CD4-positive, CD25-positive, alpha-beta regulatory T cell (primary cell): ENCODE measurements around the gene SMARCC2. TPM values are rescaled to one million over a fixed set of nuclear protein-coding genes. Genes with fewer than 3 reads are reported as not detected.
A peak's percentile ranks its signal among the peaks of the same experiment; 100 is the strongest.
"Not testable (repeated sequence)": the region's sequence is repeated elsewhere in the genome, so short reads cannot be mapped to it uniquely, and the experiment has no call there.

Experiments used
- ATAC-seq, 2 donors: fragments of 150-1000 bp; cut with Tn5 transposase; one replicate each; pipeline ENCODE4 v1.10.0; 2021; ENCODE audit warnings: low read depth in 2 of 2, moderate number of reproducible peaks in 2 of 2, moderate library complexity in 1 of 2
- DNase-seq, 3 donors: peaks; one replicate each; pipeline versions ENCODE4 v3.0.0 to v3.0.0-alpha.2; 2012 to 2022; ENCODE audit warnings: mixed read lengths in 1 of 3
- H3K27ac ChIP-seq: one replicate; pipeline ENCODE4 v1.7.0; 2013; ENCODE audit warnings: mild to moderate bottlenecking, low read length; ENCODE audit not compliant: insufficient read depth, poor library complexity, severe bottlenecking
- H3K27me3 ChIP-seq: one replicate; pipeline ENCODE4 v1.7.0; 2013; ENCODE audit warnings: low read length; ENCODE audit not compliant: control insufficient read depth, insufficient read depth
- H3K36me3 ChIP-seq: one replicate; pipeline ENCODE4 v1.7.0; 2013; ENCODE audit warnings: mild to moderate bottlenecking, low read length, moderate library complexity; ENCODE audit not compliant: control insufficient read depth, insufficient read depth
- H3K4me1 ChIP-seq: 2 replicates; pipeline ENCODE4 v1.7.0; 2013; ENCODE audit warnings: mild to moderate bottlenecking, low read length; ENCODE audit not compliant: insufficient read depth, control insufficient read depth, poor library complexity, severe bottlenecking
- H3K4me3 ChIP-seq: one replicate; pipeline ENCODE4 v1.7.0; 2013; ENCODE audit warnings: low read depth, mild to moderate bottlenecking, low read length, moderate library complexity
- H3K9me3 ChIP-seq, 2 experiments: 1 replicate in 1 of 2; 2 replicates in 1 of 2; pipeline ENCODE4 v1.7.0; 2013; ENCODE audit warnings: low read length in 2 of 2, mild to moderate bottlenecking in 1 of 2, moderate library complexity in 1 of 2; ENCODE audit not compliant: control insufficient read depth in 2 of 2
- H3K27ac Mint-ChIP-seq, 3 donors: one replicate each; pipeline ENCODE4 v1.8.0; 2020 to 2022; ENCODE audit warnings: mild to moderate bottlenecking in 3 of 3, mixed read lengths in 3 of 3, moderate library complexity in 2 of 3
- H3K27me3 Mint-ChIP-seq: one replicate; pipeline ENCODE4 v1.8.0; 2022; ENCODE audit warnings: mild to moderate bottlenecking, mixed read lengths
- H3K36me3 Mint-ChIP-seq: one replicate; pipeline ENCODE4 v1.8.0; 2020; ENCODE audit warnings: mixed read lengths
- H3K4me1 Mint-ChIP-seq, 4 donors: one replicate each; pipeline ENCODE4 v1.8.0; 2020 to 2022; ENCODE audit warnings: mixed read lengths in 4 of 4, mild to moderate bottlenecking in 1 of 4
- H3K4me3 Mint-ChIP-seq, 4 donors: one replicate each; pipeline ENCODE4 v1.8.0; 2020 to 2022; ENCODE audit warnings: mild to moderate bottlenecking in 4 of 4, mixed read lengths in 4 of 4, moderate library complexity in 3 of 4
- H3K9me3 Mint-ChIP-seq, 7 donors: one replicate each; pipeline ENCODE4 v1.8.0; 2020 to 2022; ENCODE audit warnings: mixed read lengths in 7 of 7, mild to moderate bottlenecking in 3 of 7, moderate library complexity in 2 of 7
- polyA plus RNA-seq, 4 donors: library from polyadenylated mRNA; unstranded; fragments of 300-500 nt; fragmentation: Illumina TruSeq; gene quantifications; one replicate each; pipeline ENCODE4 v1.2.3, GENCODE V29; 2021
- total RNA-seq: library from RNA; stranded (reverse); gene quantifications from one replicate; pipeline ENCODE4 v1.2.3, GENCODE V29; 2022

The SMARCC2 gene
- total and polyA plus RNA-seq, 5 donors from 2014 or later: 46.3 to 153 (median 57.1) TPM

DNA sequence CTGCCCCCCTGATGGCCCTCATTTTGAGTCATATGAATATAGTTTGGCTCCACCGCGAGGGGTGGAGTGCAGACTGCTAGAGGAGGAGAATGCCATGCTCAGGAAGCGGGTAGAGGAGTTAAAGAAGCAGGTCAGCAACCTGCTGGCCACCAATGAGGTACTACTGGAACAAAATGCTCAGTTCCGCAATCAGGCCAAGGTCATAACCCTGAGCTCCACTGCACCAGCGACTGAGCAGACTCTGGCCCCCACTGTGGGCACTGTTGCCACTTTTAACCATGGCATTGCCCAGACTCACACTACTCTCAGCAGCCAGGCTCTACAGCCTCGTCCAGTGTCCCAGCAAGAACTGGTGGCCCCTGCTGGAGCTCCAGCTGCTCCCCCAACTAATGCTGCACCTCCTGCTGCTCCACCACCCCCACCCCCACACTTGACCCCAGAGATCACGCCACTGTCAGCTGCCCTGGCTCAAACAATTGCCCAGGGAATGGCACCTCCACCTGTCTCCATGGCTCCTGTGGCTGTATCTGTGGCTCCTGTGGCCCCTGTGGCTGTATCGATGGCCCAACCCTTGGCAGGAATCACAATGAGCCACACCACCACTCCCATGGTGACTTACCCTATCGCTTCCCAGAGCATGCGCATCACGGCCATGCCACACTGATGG lies 67.9 kb downstream of the SMARCC2 start:
- H3K4me3 ChIP-seq: no peak overlapping the region
- H3K4me1 Mint-ChIP-seq: peaks cover 14 to 57% (median 32%) of the 10 kb centered on the region in 4 donors
- peaks cover 22% of the 10 kb centered on the region for H3K36me3 Mint-ChIP-seq
- no peaks in the 10 kb centered on the region for H3K27me3 ChIP-seq
- H3K9me3 Mint-ChIP-seq: peaks cover 0 to 1% (median 0%) of the 10 kb centered on the region in 7 donors
- H3K27ac Mint-ChIP-seq: no peak overlapping the region
- H3K4me3 Mint-ChIP-seq: no peak overlapping the region
- H3K27ac ChIP-seq: no peak overlapping the region
- peaks cover 9% of the 10 kb centered on the region for H3K36me3 ChIP-seq
- H3K9me3 ChIP-seq: no peaks in the 10 kb centered on the region
- peaks cover 4% of the 10 kb centered on the region for H3K27me3 Mint-ChIP-seq
- no peak for ATAC-seq
- peaks cover 35% of the 10 kb centered on the region for H3K4me1 ChIP-seq
- DNase-seq: no peak

DNA sequence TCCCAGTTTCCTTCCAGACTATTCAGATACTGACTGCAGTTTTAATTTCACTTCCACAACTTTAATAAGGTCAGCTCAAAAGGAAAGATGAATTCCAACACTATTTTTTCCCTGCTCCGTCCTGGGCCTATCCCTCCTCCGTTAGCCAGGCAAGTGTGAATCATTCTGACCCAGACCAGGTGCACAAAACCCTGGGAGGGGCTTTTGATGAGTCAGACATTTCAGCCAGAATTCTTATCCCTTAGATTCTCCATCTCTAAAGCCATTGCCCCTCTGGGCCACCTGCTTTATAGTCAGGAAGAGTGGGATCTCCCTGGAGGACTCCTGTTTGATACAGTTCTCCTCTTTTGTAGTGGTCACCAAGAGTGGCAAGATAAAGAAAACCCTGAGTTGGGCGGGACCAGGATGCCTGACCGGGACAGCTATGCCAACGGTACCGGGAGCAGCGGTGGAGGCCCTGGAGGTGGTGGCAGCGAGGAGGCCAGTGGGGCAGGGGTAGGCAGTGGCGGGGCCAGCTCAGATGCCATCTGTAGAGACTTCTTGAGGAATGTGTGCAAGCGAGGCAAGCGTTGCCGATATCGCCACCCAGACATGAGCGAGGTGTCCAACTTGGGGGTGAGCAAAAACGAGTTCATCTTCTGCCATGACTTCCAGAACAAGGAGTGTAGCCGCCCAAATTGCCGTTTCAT lies 69.0 kb downstream of the SMARCC2 start:
- H3K27me3 Mint-ChIP-seq: peaks cover 4% of the 10 kb centered on the region
- Histone ChIP-seq H3K27ac (no peak overlapping the region), H3K27me3 (no peaks in the 10 kb centered on the region), H3K4me3 (no peak overlapping the region), H3K36me3 (peaks cover 9% of the 10 kb centered on the region), H3K9me3 (no peaks in the 10 kb centered on the region), H3K4me1 (peaks cover 25% of the 10 kb centered on the region)
- H3K4me3 Mint-ChIP-seq: peak overlapping the region in 3 of 4 donors; percentile 19 to 57 (median 53)
- DNase-seq (no peak), ATAC-seq (no peak)
- H3K27ac Mint-ChIP-seq: peak overlapping the region in 2 of 3 donors; percentile 36 to 73
- H3K9me3 Mint-ChIP-seq: no peaks in the 10 kb centered on the region
- H3K4me1 Mint-ChIP-seq: peaks cover 9 to 53% (median 29%) of the 10 kb centered on the region in 4 donors
- peaks cover 22% of the 10 kb centered on the region for H3K36me3 Mint-ChIP-seq

DNA sequence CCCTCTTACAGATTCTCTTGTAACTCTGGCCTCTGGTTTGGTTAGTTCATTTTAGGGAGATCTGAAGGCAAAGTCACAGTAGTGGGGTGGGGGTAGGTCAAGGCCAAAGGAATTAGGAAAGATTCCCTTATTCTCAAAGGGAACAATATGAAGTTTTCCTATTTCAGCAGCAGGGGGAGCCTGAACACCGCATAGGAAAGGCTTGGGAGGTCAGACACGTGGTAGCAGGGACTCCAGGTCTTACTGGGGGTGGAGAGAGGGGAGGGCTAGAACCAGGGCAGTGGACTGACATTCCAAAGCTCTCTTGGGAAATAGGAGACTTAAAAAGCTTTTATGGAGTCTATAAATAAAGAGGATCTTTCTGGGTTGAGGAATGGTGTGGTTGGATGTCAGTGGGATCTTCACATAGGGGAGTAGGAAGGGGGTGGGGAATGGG lies 69.9 kb downstream of the SMARCC2 start:
- DNase-seq: peak; percentile 47 to 79 (median 60)
- peak overlapping the region; percentile 86 for H3K4me3 ChIP-seq
- Mint-ChIP-seq H3K36me3 (peaks cover 22% of the 10 kb centered on the region), H3K27me3 (peaks cover 4% of the 10 kb centered on the region), H3K4me1 (peaks cover 9 to 49% (median 29%) of the 10 kb centered on the region in 4 donors), H3K4me3 (peak overlapping the region; percentile 91 to 99 (median 96)), H3K9me3 (no peaks in the 10 kb centered on the region), H3K27ac (peak overlapping the region; percentile 93 to 99 (median 98))
- H3K27me3 ChIP-seq: no peaks in the 10 kb centered on the region
- peaks cover 23% of the 10 kb centered on the region for H3K4me1 ChIP-seq
- ATAC-seq: no peak
- peak overlapping the region; percentile 96 for H3K27ac ChIP-seq
- H3K9me3 ChIP-seq: no peaks in the 10 kb centered on the region
- H3K36me3 ChIP-seq: peaks cover 9% of the 10 kb centered on the region

DNA sequence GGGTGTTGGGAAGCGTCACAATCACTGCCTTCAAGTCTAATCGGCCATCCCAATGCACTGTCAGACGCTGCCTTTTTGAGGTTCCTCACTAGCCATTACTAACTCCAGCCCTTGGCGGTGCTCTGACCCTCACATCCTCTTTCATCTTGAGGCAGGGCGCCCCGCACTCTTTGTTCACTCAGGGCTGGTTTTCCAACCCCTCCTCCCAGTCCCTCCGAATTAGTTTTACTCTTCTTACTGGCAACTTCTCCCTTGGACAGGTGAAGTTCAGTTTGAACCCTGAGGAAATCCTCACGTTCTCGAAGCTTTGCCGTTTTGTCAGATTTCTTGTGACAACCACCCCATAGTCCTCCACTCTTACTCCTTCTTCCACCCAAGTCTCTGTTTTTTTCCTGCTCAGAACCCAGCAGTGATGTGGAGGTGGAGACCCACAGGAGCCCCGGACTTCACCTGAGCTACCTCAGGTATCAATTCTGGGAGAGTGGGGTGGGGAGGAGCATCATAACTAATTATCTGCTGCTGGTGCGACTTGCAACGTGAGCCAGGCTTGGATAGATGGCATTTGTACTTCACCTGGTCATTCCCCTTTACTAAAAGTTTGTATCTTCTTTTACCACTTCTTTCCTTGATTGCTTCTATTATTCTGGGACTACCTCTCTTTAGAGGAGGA lies 70.5 kb downstream of the SMARCC2 start:
- peaks cover 10% of the 10 kb centered on the region for H3K36me3 ChIP-seq
- Mint-ChIP-seq H3K27me3 (peaks cover 4% of the 10 kb centered on the region), H3K36me3 (peaks cover 23% of the 10 kb centered on the region), H3K27ac (peak overlapping the region; percentile 93 to 99 (median 98)), H3K4me1 (peaks cover 9 to 43% (median 27%) of the 10 kb centered on the region in 4 donors), H3K4me3 (peak overlapping the region; percentile 91 to 99 (median 96)), H3K9me3 (no peaks in the 10 kb centered on the region)
- no peaks in the 10 kb centered on the region for H3K9me3 ChIP-seq
- peak overlapping the region; percentile 86 for H3K4me3 ChIP-seq
- ATAC-seq (no peak), DNase-seq (no peak)
- H3K4me1 ChIP-seq: peaks cover 23% of the 10 kb centered on the region
- H3K27ac ChIP-seq: peak overlapping the region; percentile 96
- no peaks in the 10 kb centered on the region for H3K27me3 ChIP-seq

DNA sequence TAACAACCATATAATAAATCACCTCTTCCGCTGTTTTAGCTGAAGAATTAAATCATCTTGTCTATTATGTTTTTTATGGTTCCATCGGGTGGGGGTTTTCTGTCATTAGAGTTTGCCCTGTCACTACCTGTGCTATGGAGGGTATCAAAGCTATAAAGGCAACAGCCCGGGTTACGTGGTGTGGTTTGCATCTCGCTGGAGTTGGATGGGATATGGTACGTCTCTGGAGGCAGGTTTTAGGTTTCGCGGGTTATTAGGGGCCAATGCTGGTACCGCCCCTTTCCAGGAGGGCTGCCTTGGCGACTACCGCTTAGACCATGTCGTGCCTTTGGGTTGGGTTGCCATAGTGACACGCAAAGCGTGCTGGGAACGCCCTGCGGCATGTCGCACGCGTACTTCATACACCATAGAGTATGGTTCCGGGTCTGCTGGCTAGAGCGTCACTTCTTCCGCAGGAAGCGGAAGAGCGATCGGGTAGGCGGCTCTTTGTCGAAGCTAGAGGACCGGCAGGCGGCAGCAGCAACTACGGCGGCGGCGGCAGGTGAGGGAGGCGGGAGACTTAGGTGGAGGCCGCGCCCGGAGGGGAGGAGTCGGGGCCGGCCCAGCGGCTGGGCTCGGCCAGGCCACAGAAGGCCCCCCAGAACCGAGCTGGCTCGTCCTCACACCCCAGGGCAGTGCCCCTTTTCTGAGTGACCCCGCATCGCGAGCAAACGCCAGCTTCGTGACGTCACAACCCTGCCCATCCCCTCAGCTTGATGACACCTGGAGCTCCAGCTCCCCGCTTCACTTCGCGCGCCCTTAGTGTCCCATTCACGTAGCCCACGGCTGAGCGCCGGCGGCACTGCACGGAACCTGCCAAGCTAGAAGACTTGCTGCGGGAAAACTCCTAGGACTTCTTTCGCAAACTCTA lies 71.2 kb downstream of the SMARCC2 start, which contains the start of gene ZC3H10:
Gene ZC3H10, plus strand, starts transcription at position 489 of the 910 bp plus-strand sequence. CDS start 2,297 bp downstream, outside the sequence.
- DNase-seq (peak; percentile 97 to 99 (median 97)), ATAC-seq (peak; percentile 85 to 88)
- Histone ChIP-seq H3K36me3 (peaks cover 16% of the 10 kb centered on the region), H3K4me3 (peak within 1 kb of the TSS; percentile 94), H3K27me3 (no peaks in the 10 kb centered on the region), H3K4me1 (peaks cover 23% of the 10 kb centered on the region), H3K27ac (peak within 1 kb of the TSS; percentile 96), H3K9me3 (no peaks in the 10 kb centered on the region)
- Mint-ChIP-seq H3K4me3 (peak within 1 kb of the TSS; percentile 91 to 99 (median 98)), H3K4me1 (peaks cover 9 to 41% (median 28%) of the 10 kb centered on the region in 4 donors), H3K27ac (peak within 1 kb of the TSS; percentile 93 to 99 (median 98)), H3K9me3 (no peaks in the 10 kb centered on the region), H3K27me3 (peaks cover 4% of the 10 kb centered on the region), H3K36me3 (peaks cover 30% of the 10 kb centered on the region)

DNA sequence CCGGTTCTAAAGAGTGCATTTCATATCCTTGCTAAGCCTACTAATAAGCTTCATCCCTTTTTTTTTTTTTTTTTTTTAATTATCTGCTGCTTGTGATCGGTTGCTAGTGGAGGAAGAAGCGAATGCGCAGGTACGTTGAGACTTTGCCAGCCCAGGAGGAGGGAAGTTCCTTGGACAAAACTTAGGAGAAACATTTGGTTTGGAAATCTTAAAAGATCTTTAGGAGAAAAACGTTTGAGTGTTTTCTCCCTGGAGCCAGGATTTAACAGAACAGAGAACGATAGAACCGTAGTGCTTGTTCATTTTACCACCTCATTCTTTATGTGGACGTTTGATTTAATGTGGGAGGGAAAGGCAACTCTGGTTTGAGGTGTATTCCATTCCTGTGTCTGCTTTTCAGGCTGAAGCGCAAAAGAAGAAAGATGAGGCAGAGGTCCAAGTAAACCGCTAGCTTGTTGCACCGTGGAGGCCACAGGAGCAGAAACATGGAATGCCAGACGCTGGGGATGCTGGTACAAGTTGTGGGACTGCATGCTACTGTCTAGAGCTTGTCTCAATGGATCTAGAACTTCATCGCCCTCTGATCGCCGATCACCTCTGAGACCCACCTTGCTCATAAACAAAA lies 72.1 kb downstream of the SMARCC2 start:
- Mint-ChIP-seq H3K4me1 (peaks cover 9 to 41% (median 27%) of the 10 kb centered on the region in 4 donors), H3K36me3 (peaks cover 31% of the 10 kb centered on the region), H3K4me3 (peak overlapping the region; percentile 91 to 99 (median 98)), H3K27ac (peak overlapping the region; percentile 93 to 99 (median 98))
- not testable (repeated sequence) for DNase-seq, H3K27me3 ChIP-seq, H3K9me3 Mint-ChIP-seq, H3K27me3 Mint-ChIP-seq, ATAC-seq, H3K9me3 ChIP-seq
- peak overlapping the region; percentile 96 for H3K27ac ChIP-seq
- peak overlapping the region; percentile 94 for H3K4me3 ChIP-seq
- peaks cover 22% of the 10 kb centered on the region for H3K36me3 ChIP-seq
- H3K4me1 ChIP-seq: peaks cover 23% of the 10 kb centered on the region
